Effector CD8-positive, alpha-beta T cell (primary cell): ENCODE results near the gene TELO2.

Source experiments
- DNase-seq: peaks from one replicate; lab custom pipeline; 2025; lab: John Stamatoyannopoulos, UW

The TELO2 gene

GRCh38 chr16:1498899-1499676, 5.9 kb downstream of the TELO2 start:
- DNase-seq, result no peak

DNA sequence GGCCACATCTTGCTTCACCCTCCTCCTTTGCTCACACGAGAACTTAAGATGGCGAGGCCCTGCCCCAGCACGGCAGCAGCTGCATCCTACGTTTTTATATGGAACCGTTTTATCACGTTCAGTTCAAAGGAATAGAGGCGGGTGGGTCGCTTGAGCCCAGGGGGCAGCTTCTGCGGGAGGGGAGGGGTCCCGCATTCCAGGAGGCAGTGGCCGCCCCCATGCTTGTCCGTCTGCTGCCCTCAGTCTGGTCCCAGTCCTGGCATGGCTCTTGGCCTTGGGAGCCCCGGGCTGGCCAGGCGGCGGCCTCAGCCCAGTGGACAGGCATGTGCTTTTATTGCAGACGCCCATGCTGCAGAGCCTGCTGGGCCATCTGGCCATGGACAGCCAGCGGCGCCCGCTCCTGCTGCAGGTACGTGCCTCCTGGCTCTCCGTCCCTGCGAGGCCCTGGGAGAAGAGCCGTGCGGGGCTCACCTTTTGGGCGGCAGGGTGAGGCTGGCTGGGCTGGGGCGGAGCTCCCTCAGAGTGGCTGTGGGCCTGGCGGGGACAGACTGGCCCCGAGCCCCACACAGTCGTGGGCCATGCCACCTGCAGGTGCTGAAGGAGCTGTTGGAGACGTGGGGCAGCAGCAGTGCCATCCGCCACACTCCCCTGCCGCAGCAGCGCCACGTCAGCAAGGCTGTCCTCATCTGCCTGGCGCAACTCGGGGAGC, 6.8 kb downstream of the TELO2 start:
- DNase-seq, result no peak

DNA sequence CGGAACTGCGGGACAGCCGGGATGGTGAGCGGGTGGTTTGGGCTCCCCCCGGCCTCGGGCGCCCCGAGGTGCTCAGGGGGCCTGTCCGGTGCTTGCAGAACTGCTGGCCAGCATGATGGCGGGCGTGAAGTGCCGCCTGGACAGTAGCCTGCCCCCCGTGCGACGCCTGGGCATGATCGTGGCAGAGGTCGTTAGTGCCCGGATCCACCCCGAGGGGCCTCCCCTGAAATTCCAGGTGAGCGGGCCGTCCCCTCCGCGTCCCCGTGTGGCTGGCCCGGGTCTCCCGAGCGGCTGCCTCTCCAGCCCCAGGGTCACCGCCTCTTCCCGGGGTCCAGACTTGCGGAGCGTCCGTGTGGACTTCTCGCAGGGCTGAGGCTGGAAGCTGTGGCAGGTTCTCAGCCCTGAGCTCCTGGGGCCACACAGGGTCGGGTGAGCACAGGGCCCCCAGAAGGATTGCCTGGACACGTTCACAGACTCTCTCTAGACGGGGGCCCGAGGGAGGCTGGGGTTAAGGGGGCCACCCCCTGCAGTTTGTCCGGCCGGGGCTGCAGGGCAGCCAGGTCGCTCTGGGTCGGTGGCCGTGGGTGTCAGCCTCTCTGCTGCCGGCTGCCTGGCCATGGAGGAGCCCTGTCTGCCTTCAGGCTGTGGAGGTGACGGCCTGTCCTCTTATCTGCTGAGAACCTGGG, 7.4 kb downstream of the TELO2 start:
- no peak for DNase-seq

- DNase-seq, result no peak
Measured at GRCh38 chr16:1501630-1502029, 8.5 kb downstream of the TELO2 start.

GRCh38 chr16:1502092-1503004, 9.2 kb downstream of the TELO2 start:
- no peak for DNase-seq

DNA sequence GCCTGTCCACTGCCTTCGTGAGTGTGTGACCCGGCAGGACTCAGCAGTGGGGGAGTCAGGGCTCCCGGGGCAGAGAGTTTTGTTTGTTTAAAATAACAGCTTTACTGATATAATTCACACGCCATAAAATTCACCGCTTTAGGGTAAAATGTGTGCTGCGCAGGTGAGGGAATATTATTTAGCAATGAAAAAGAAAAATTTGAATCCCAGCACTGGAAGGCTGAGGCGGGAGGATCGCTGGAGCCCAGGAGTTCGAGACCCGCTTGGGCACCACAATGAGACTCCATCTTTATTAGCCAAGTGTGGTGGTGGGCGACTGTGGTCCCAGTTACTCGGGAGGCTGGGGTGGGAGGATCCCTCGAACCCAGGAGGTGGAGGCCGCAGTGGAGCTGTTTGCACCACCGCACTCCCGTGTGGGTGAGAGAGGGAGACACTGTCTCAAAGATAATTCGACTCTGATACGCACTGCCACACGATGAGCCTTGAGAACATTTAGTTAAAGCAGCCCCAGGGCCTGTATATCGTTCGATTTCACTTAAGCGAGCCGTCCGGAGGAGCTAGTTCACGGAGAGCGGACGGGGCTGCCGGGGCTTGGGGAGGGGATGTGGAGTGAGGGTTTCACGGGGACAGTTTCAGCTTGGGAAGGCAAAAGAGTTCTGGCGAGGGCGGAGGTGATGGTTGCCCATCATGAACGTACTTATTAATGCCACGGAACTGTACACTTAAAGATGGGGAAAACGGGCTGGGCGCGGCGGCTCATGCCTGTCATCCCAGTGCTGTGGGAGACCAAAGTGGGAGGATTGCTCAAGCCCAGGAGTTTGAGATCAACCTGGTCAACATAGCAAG, 10.2 kb downstream of the TELO2 start:
- no peak for DNase-seq

DNA sequence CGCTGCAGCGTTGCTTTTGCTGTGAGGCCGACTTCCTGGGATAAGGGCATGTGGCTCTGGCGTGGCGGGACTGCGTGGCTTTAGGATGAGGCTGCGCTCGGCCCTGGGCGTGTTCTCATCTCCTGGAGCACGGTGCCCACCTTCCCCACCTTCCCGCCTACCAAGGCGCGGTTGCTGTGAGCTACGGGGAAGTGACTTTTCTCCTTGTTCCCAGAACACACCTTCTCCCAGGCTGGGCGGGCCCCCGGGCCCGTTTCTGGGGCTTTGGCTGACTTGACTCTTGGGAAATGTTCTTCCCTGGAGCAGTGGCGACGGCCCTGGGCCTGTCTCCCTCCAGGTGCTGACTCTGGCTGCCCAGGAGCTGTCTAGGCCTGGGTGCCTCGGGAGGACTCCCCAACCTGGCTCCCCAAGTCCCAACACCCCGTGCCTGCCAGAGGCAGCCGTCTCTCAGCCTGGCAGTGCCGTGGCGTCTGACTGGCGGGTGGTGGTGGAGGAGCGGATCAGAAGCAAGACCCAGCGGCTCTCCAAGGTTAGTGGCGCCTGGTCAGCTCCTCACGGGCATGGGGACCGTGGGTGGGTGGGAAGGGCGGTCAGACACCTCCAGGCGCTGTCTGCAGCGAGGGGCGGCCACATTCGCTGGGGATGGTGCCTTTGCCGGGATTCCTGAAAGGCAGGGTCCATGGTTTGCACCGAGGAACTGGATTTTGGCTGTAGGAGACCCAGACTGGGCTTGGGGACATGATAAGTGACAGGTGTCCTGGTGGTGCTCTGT, 12.1 kb downstream of the TELO2 start:
- no peak for DNase-seq

DNA sequence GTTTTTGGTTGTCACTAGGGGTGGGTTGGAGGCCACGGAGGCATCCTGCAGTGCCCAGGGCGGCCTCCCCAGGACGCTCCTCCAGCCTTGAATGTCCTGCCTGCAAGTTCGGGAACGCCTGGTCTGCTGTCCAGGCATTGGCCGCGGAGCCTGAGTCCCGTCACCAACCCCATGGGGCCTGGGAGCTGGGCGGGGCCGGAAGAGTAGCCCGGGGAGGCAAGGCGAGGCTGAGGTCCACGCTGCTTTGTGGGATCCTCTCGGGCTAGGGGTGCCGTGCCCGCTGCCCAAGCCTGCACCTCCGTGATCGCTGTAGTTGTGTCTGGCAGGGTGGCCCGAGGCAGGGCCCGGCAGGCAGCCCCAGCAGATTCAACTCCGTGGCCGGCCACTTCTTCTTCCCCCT, 12.8 kb downstream of the TELO2 start:
- no peak for DNase-seq

DNA sequence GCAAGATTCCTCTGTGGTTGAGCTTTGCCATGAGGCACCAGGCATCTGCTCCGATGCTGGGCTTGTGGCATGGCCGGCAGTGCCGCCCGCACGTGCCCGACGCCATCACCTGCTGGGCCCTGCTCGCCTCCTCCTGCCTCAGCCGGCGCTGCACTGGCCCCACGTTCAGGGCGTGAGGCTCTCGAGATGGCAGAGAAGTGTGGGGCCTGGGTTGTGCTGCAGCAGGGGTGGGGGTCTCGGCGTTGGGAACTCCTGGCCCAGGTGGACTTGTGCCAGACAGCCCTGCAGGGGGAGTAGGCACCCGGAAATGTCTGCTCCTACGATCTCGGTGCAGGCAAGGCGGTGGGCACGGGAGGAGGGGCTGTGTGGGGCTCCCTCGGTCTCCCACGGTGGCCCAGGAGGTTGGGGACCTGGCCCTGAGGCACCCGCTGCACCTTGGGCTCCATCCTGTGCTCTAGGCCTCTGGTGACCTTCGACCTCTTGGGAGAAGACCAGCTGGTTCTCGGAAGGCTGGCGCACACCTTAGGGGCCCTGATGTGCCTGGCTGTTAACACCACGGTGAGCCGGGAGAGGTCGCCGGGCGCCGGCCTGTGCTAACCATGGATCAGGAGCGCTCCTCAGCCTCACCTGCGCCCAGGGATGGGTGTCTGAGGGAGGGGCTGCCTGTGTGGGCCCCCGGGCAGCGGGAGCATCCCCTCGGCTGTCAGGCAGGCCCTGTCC, 13.5 kb downstream of the TELO2 start:
- no peak for DNase-seq

DNA sequence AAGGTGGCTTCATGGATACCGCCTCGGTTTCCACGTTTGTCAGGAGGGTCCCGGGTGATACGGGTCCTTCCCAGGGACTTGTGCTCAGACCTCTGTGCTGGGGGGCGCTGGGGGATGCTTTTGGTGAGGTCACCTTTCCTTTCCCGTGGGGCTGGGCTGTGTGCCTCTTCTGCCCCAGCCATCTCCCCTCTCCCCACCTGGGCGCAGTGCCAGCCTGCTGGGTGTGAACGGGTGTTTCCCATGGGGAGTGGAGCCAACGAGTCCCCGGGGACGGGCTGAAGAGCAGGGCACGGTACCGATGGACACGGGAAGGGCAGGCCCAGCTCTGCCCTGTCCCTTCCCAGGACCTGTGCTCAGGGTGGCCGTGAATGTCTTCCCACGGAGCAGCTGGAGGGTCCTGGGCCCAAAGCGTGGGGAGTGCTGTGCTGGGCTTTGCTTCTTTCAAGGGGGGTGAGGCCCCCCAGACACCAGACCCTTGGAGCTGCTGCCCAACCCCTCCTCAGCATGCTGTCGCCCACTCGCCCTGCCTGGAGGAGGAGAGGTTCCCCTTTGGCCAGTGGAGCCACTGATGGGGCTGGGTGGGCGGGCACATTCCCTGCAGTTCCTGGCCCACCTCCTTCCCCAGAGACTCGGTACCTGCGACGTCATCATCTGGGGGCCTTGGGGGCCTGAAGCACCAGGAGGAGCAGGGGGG, 15.5 kb downstream of the TELO2 start:
- DNase-seq, result no peak

DNA sequence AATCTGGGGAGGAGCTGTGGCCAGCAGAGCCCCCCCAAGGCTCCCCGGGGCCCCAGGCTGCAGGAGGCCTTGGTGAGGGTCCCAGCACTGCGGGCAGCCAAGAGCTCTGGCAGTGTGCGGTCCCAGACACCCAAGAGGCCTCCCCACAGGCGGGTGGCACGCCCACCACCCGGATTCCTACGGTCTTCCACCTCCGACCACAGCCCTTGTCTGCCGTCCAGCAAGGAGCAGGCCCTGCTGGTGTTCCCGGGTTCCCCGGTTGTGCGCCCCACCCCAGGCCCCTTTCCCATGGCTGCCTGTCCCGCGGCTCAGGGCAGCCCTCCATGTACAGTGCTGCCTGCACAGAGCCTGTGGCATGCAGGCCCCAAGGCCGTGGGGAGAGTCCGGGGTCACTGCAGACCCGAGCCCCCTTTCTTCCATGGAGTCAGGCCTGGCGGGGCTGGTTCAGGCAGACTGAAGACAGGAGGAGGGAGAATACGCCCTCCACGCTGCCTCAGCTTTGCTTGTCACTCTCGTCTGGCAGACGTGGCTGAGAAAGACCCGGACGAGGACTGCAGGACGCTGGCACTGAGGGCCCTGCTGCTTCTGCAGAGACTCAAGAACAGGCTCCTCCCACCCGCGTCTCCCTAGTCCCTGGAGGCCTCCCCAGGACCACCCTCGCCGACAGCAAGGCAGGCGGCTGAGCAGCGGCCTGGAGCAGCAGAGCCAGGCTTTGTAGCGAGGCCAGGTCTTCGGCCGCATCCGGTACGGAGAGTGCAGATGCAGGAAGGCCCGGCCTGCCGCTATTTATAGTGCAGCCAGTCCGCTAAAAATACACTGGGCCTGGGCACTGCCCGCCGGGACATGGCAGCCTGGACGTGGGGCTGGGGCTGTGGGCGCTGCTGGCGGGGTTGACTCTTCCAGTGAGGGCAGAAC, 16.4 kb downstream of the TELO2 start:
- DNase-seq, result no peak

DNA sequence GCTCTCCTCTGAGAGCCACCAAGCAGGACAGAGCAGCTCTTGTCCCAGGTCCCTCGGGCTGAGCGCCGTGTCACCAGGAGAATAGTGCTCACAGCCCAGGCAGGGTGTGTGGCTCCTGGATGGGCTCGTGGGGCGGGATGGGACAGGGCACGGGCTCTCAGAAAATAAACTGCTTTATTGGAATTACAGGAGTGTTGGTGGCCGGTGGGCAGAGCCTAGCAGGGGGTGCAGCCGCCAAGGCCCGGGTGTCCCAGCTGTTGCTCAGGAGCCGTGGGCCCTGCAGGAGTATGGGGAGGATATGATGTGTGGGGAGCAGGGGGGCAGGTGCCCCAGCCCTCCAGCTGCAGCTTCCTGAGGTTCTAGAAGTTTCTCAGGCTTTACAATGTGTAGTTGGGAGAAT, 17.1 kb downstream of the TELO2 start:
- DNase-seq, result no peak

DNA sequence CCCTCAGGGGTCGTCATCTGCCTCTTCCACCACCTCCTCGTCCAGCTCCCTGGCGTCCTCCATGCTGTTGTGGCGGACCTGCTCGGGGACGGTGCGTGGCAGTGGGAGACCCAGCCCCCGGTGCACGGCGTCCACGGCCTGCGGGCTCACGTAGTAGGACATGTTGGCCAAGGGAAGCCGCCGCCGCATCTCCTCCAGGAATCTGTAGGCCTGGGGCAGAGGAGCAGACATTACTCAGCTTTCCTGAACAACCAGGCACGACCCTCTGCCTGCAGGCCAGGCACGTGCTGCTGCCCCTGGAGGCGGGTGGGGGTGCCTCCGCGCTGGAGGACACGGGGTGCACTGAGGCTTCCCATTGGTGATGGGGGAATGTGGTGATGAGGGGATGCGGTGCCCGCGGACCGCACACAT, 17.8 kb downstream of the TELO2 start:
- DNase-seq, result no peak

- no peak for DNase-seq
Measured at GRCh38 chr16:1511662-1512569, 18.8 kb downstream of the TELO2 start.

DNA sequence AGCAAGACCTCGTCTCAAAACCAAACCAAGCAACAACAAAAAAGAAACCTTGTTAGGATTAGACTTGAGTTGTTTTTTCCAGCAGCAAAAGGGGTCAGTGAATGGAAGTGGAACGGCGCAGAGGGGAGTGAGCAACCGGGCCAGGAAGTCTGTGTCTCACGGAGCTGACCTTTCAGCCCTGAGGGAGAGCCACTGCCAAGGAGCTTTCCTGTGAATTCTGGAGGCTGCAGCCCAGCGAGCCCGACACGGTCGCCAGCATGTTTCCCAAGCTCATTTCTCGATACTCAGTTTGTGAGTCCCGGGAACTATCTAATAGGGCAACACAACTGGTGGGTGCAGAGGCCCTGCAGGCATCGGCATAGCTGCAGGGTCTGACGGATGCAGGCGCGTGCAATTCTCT, 19.6 kb downstream of the TELO2 start:
- no peak for DNase-seq

DNA sequence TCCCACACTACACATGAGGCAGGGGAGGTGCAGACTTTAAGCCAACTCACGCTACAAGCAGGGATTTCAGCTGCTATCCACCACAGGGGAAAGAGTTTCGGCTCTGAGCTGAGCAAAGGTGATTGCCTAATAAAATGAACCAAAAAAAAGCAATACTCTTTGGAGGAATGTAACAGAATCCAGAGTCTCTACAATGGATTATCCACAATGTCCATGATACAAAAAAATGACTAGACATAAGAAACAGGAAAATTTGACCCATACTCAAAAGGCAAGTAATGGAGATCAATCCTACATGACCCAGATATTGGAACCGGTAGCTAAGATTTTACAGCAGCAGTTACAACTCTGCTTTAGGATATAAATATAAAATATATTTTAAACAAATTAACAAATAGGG, 21.3 kb downstream of the TELO2 start:
- no peak for DNase-seq

GRCh38 chr16:1518626-1519135, 25.5 kb downstream of the TELO2 start:
- DNase-seq, result no peak
